ENCODE results near the gene GAB2. TPM values are rescaled to one million over a fixed set of nuclear protein-coding genes. Genes with fewer than 3 reads are reported as not detected.

Gene GAB2
- total RNA-seq, 4 donors from 2014 or later = 15.9 to 82.3 (median 21.1) TPM

DNA sequence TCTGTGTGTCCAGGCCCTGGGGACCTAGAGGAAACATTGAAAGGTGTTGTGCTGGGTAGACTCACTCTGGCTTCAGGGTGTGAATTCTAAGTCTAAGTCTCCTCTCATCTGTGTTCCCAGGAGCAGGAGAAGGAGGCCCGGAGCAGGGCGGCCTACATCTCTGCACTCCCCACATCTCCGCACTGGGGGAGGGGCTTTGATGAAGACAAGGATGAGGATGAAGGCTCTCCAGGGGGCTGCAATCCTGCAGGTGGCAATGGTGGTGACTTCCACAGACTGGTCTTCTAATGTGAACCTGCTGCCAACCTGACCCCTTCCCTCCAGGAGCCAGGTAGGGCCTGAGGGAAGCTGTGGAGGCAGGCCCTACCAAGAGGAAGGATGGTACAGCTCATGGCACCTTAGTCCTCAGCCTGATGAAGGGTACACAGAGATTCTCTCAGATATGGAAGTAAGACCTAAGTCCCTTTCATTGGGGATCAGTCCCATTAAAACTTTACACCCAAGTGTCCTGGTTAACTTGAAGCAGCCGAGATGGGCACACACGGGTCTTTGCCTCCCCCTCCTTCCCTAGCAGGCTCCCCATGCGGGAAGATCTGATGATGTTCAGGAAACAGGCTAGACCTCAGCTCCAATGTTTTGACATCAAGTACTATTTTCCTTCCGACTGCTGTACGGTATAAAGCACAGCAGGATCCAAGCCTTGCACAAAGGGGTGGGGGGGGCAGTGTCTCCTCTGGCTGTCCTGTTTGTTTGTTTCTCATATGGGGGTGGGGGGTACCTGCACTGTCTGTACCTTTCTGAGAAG is 203.9 kb downstream of the GAB2 start:
- Histone ChIP-seq H3K36me3 (no peaks in the 10 kb centered on the region), H3K4me1 (no peaks in the 10 kb centered on the region), H3K9me3 (no peaks in the 10 kb centered on the region), H3K27ac (no peak overlapping the region), H3K4me3 (no peak overlapping the region), H3K27me3 (no peaks in the 10 kb centered on the region)
- no peak for TF ChIP-seq POLR2A (IDR thresholded peaks at IDR 0.05)
- TF ChIP-seq, protein P1, sequence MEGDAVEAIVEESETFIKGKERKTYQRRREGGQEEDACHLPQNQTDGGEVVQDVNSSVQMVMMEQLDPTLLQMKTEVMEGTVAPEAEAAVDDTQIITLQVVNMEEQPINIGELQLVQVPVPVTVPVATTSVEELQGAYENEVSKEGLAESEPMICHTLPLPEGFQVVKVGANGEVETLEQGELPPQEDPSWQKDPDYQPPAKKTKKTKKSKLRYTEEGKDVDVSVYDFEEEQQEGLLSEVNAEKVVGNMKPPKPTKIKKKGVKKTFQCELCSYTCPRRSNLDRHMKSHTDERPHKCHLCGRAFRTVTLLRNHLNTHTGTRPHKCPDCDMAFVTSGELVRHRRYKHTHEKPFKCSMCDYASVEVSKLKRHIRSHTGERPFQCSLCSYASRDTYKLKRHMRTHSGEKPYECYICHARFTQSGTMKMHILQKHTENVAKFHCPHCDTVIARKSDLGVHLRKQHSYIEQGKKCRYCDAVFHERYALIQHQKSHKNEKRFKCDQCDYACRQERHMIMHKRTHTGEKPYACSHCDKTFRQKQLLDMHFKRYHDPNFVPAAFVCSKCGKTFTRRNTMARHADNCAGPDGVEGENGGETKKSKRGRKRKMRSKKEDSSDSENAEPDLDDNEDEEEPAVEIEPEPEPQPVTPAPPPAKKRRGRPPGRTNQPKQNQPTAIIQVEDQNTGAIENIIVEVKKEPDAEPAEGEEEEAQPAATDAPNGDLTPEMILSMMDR (IDR thresholded peaks at IDR 0.05) = no peak
- intact Hi-C loops (cut with DNase I; ENCODE audit: low total_unique reads) = no loop called here
- DNase-seq = peak in 1 of 2 donors; percentile 13

DNA sequence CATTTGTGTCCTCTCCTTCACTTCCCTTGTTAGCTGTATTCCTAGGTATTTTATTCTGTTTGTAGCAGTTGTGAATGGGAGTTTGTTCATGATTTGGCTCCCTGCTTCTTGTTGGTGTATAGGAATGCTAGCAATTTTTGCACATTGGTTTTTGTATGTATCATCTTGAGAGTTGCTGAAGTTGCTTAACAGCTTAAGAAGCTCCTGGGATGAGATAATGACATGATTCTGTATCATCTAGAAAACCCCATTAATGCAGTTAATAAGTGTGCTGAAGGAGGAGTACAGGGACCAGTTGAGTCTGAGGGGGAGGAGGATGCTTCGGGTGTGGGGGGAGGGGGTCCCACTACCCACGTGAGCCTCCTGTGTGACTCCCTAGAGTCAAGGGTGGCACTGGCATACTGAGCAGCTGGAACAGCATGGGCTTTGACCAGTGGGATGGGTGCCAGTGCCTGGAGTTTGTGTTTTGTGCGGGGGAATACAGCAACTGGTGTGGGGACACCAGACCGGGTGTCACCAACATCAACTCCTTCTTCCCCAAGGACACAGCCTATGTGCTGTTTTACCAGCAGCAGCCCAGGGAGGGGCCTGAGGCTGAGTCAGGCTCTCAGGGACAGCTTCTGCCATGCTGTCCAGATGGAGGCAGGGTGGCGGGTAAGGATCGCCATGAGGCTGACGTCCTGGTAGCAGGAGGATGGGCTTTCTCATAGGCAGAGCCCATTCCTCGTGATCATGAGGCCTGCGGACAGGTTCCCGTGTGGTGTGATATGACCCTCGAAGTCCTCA is 204.8 kb downstream of the GAB2 start:
- H3K36me3 ChIP-seq = no peaks in the 10 kb centered on the region
- H3K4me3 ChIP-seq = no peak overlapping the region
- no peak overlapping the region for H3K27ac ChIP-seq
- TF ChIP-seq POLR2A (IDR thresholded peaks at IDR 0.05) = no peak
- TF ChIP-seq, protein P1 (IDR thresholded peaks at IDR 0.05) = no peak
- DNase-seq = peak in 1 of 2 donors; percentile 22
- no peaks in the 10 kb centered on the region for H3K4me1 ChIP-seq
- no peaks in the 10 kb centered on the region for H3K27me3 ChIP-seq
- intact Hi-C loops (cut with DNase I; ENCODE audit: low total_unique reads) = no loop called here
- no peaks in the 10 kb centered on the region for H3K9me3 ChIP-seq

DNA sequence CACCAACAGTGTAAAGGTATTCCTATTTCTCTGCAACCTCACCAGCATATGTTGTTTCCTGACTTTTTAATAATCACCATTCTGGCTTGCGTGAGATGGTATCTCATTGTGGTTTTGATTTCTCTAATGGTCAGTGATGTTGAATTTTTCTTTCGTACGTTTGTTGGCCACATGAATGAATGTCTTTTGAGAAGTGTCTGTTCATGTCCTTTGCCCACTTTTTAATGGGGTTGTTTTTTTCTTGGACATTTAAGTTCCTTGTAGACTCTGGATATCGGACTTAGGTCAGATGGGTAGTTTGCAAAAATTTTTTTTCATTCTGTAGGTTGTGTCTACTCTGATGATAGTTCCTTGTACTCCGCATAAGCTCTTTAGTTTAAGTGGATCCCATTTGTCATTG is 206.1 kb downstream of the GAB2 start:
- H3K4me1 ChIP-seq = no peaks in the 10 kb centered on the region
- no peak overlapping the region for H3K27ac ChIP-seq
- no peaks in the 10 kb centered on the region for H3K27me3 ChIP-seq
- no peaks in the 10 kb centered on the region for H3K36me3 ChIP-seq
- H3K9me3 ChIP-seq = no peaks in the 10 kb centered on the region
- no peak overlapping the region for H3K4me3 ChIP-seq
- DNase-seq = no peak
- intact Hi-C loops (cut with DNase I; ENCODE audit: low total_unique reads) = no loop called here
- TF ChIP-seq, protein P1 (IDR thresholded peaks at IDR 0.05) = no peak
- TF ChIP-seq POLR2A (IDR thresholded peaks at IDR 0.05) = no peak

DNA sequence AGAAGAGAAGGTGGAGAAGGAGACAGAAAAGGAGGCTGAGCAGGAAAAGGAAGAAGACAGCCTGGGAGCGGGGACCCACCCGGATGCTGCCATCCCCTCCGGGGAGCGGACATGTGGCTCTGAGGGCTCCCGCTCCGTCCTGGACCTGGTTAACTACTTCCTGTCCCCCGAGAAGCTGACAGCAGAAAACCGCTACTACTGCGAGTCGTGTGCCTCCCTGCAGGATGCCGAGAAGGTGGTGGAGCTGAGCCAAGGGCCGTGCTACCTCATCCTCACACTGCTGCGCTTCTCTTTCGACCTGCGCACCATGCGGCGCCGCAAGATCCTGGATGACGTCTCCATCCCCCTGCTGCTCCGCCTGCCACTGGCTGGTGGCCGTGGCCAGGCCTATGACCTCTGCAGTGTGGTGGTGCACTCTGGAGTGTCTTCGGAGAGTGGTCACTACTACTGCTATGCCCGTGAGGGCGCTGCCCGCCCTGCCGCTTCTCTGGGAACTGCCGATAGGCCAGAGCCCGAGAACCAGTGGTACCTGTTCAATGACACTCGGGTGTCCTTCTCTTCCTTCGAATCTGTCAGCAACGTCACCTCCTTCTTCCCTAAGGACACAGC is 207.5 kb downstream of the GAB2 start:
- no peak for TF ChIP-seq POLR2A (IDR thresholded peaks at IDR 0.05)
- TF ChIP-seq, protein P1 (IDR thresholded peaks at IDR 0.05) = no peak
- Histone ChIP-seq H3K9me3 (no peaks in the 10 kb centered on the region), H3K4me1 (no peaks in the 10 kb centered on the region), H3K27ac (no peak overlapping the region), H3K27me3 (no peaks in the 10 kb centered on the region), H3K4me3 (no peak overlapping the region), H3K36me3 (no peaks in the 10 kb centered on the region)
- no peak for DNase-seq
- intact Hi-C loops (cut with DNase I; ENCODE audit: low total_unique reads) = no loop called here

DNA sequence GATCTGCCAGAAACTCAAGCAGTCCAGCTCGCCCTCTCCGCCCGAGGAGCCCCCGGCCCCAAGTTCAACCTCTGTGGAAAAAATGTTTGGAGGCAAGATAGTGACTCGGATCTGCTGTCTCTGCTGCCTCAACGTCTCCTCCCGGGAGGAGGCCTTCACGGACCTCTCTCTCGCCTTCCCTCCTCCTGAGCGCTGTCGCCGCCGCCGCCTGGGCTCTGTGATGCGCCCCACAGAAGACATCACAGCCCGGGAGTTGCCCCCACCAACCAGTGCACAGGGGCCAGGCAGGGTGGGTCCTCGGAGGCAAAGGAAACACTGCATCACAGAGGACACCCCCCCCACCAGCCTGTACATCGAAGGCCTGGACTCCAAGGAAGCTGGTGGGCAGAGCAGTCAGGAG is 208.1 kb downstream of the GAB2 start:
- H3K9me3 ChIP-seq = no peaks in the 10 kb centered on the region
- H3K36me3 ChIP-seq = no peaks in the 10 kb centered on the region
- intact Hi-C loops (cut with DNase I; ENCODE audit: low total_unique reads) = no loop called here
- DNase-seq = no peak
- TF ChIP-seq, protein P1 (IDR thresholded peaks at IDR 0.05) = no peak
- no peaks in the 10 kb centered on the region for H3K27me3 ChIP-seq
- H3K27ac ChIP-seq = no peak overlapping the region
- no peaks in the 10 kb centered on the region for H3K4me1 ChIP-seq
- no peak overlapping the region for H3K4me3 ChIP-seq
